Naive B cell (primary cell): ENCODE results near the gene PAX3. TPM values are rescaled to one million over a fixed set of nuclear protein-coding genes. Genes with fewer than 3 reads are reported as not detected.

Source experiments
- ATAC-seq, 2 donors: fragments of 150-1000 bp; cut with Tn5 transposase; 2 replicates each; pipeline ENCODE4 v1.10.0; 2021; ENCODE audit warnings: low read depth in 2 of 2, mild to moderate bottlenecking in 2 of 2, moderate library complexity in 2 of 2
- DNase-seq: peaks from one replicate; pipeline ENCODE4 v3.0.0; 2022
- H3K27ac Mint-ChIP-seq, 6 donors: one replicate each; pipeline ENCODE4 v1.8.0; 2020 to 2022; ENCODE audit warnings: mild to moderate bottlenecking in 6 of 6, mixed read lengths in 6 of 6, moderate library complexity in 5 of 6, inconsistent platforms in 2 of 6
- H3K27me3 Mint-ChIP-seq, 3 donors: one replicate each; pipeline ENCODE4 v1.8.0; 2021 to 2022; ENCODE audit warnings: mixed read lengths in 3 of 3, mild to moderate bottlenecking in 1 of 3
- H3K36me3 Mint-ChIP-seq, 2 donors: one replicate each; pipeline ENCODE4 v1.8.0; 2020 to 2022; ENCODE audit warnings: mixed read lengths in 2 of 2, inconsistent platforms in 1 of 2, mild to moderate bottlenecking in 1 of 2
- H3K4me1 Mint-ChIP-seq, 3 donors: one replicate each; pipeline ENCODE4 v1.8.0; 2020 to 2022; ENCODE audit warnings: mixed read lengths in 3 of 3, inconsistent platforms in 1 of 3, mild to moderate bottlenecking in 1 of 3, moderate library complexity in 1 of 3
- H3K4me3 Mint-ChIP-seq, 8 donors: one replicate each; pipeline ENCODE4 v1.8.0; 2020 to 2022; ENCODE audit warnings: mild to moderate bottlenecking in 8 of 8, mixed read lengths in 8 of 8, moderate library complexity in 8 of 8, inconsistent platforms in 2 of 8
- H3K9me3 Mint-ChIP-seq, 7 donors: one replicate each; pipeline ENCODE4 v1.8.0; 2020 to 2022; ENCODE audit warnings: mixed read lengths in 7 of 7, mild to moderate bottlenecking in 5 of 7, inconsistent platforms in 2 of 7, moderate library complexity in 1 of 7
- polyA plus RNA-seq, 6 donors: library from polyadenylated mRNA; unstranded; fragments of 300-500 nt; fragmentation: Illumina TruSeq; gene quantifications; one replicate each; pipeline ENCODE4 v1.2.3, GENCODE V29; 2021; ENCODE audit warnings: low read depth in 6 of 6

Gene PAX3
- polyA plus RNA-seq, 6 donors from 2014 or later = not detected

- Mint-ChIP-seq H3K4me1 (peaks cover 19 to 47% (median 29%) of the 10 kb centered on the region in 3 donors), H3K27ac (peak overlapping the region in 1 of 6 donors; percentile 35), H3K27me3 (peaks cover 75 to 100% (median 99%) of the 10 kb centered on the region in 3 donors), H3K4me3 (no peak overlapping the region), H3K9me3 (peaks cover 5 to 27% (median 10%) of the 10 kb centered on the region in 7 donors), H3K36me3 (peaks cover 0 to 26% of the 10 kb centered on the region in 2 donors)
- DNase-seq = no peak
- no peak for ATAC-seq
Measured at GRCh38 chr2:222299906-222300725, 1.3 kb upstream of the PAX3 start.

GRCh38 chr2:222298001-222298310 lies 842 bp downstream of the PAX3 start:
- Mint-ChIP-seq H3K9me3 (peaks cover 3 to 22% (median 9%) of the 10 kb centered on the region in 7 donors), H3K4me3 (no peak overlapping the region), H3K27me3 (peaks cover 64 to 100% (median 99%) of the 10 kb centered on the region in 3 donors), H3K36me3 (peaks cover 0 to 19% of the 10 kb centered on the region in 2 donors), H3K27ac (peak overlapping the region in 1 of 6 donors; percentile 18), H3K4me1 (peaks cover 13 to 30% (median 19%) of the 10 kb centered on the region in 3 donors)
- DNase-seq (no peak), ATAC-seq (no peak)

DNA sequence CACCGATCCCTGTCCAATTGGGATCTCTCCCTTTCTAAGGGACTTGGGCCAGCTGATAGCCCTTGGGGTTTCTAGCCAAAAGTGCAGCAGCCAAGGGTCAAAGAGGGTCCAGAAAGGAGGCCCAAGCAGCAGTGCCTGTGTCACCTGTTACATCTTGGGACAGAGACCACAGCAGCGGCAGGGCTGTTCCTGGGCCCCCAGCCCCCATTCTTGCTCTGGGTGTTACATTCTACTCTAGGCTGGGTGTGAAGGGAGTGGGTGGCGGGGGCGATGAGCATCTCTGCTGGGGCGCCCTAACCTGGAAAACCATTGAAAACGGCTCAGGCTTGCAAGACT lies 1.2 kb downstream of the PAX3 start:
- no peak for ATAC-seq
- Mint-ChIP-seq H3K36me3 (peaks cover 0 to 16% of the 10 kb centered on the region in 2 donors), H3K4me3 (peak overlapping the region in 1 of 8 donors; percentile 34), H3K27ac (no peak overlapping the region), H3K4me1 (peaks cover 13 to 26% (median 19%) of the 10 kb centered on the region in 3 donors), H3K27me3 (peaks cover 64 to 100% (median 99%) of the 10 kb centered on the region in 3 donors), H3K9me3 (peaks cover 3 to 18% (median 7%) of the 10 kb centered on the region in 7 donors)
- no peak for DNase-seq

DNA sequence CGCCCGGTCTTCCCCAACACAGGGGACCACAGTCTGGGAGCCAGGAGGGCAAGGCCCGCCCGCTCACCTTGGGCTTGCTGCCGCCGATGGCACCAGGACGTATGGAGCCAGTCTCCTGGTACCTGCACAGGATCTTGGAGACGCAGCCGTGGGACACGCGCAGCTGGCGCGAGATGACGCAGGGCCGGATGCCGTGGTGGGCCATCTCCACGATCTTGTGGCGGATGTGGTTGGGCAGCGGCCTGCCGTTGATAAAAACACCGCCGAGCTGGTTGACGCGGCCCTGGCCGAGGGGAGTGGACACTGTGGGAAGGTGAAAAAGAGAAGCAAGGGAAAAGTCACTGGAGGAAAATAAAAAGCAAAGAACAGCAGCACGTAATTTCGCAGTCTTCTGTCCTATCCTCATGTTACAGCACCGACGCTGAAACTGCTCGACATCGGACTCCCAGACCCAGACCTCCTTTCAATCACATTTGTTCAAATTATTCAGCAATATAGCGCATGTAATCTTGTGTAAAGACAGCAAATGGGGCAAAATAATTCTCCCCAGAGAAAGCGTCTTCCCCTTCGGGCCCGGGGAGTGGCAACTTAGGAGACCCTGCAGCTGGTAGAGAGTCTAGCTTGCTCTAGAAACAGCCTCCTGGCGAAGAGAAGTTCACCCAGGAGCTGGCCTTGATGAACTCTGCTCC lies 1.7 kb downstream of the PAX3 start:
- Mint-ChIP-seq H3K4me3 (peak overlapping the region in 3 of 8 donors; percentile 2 to 34 (median 16)), H3K36me3 (peaks cover 0 to 16% of the 10 kb centered on the region in 2 donors), H3K4me1 (peaks cover 13 to 21% (median 19%) of the 10 kb centered on the region in 3 donors), H3K27ac (no peak overlapping the region), H3K9me3 (peaks cover 3 to 14% (median 7%) of the 10 kb centered on the region in 7 donors), H3K27me3 (peaks cover 67 to 100% (median 99%) of the 10 kb centered on the region in 3 donors)
- no peak for DNase-seq
- no peak for ATAC-seq

GRCh38 chr2:222296311-222296741 lies 2.5 kb downstream of the PAX3 start:
- Mint-ChIP-seq H3K27ac (peak overlapping the region in 1 of 6 donors; percentile 17), H3K36me3 (peaks cover 0 to 16% of the 10 kb centered on the region in 2 donors), H3K4me3 (peak overlapping the region in 5 of 8 donors; percentile 2 to 84 (median 42)), H3K27me3 (peaks cover 68 to 100% (median 96%) of the 10 kb centered on the region in 3 donors), H3K9me3 (peaks cover 3 to 14% (median 7%) of the 10 kb centered on the region in 7 donors), H3K4me1 (peaks cover 13 to 21% (median 19%) of the 10 kb centered on the region in 3 donors)
- DNase-seq (no peak), ATAC-seq (no peak)

- Mint-ChIP-seq H3K36me3 (peaks cover 0 to 20% of the 10 kb centered on the region in 2 donors), H3K9me3 (peaks cover 3 to 15% (median 7%) of the 10 kb centered on the region in 7 donors), H3K4me1 (peaks cover 13 to 21% (median 19%) of the 10 kb centered on the region in 3 donors), H3K27me3 (peaks cover 66 to 100% (median 96%) of the 10 kb centered on the region in 3 donors), H3K4me3 (peak overlapping the region in 7 of 8 donors; percentile 9 to 84 (median 63)), H3K27ac (peak overlapping the region in 2 of 6 donors; percentile 88 to 91)
- ATAC-seq (no peak), DNase-seq (no peak)
Measured at GRCh38 chr2:222295368-222296062, 3.3 kb downstream of the PAX3 start.

DNA sequence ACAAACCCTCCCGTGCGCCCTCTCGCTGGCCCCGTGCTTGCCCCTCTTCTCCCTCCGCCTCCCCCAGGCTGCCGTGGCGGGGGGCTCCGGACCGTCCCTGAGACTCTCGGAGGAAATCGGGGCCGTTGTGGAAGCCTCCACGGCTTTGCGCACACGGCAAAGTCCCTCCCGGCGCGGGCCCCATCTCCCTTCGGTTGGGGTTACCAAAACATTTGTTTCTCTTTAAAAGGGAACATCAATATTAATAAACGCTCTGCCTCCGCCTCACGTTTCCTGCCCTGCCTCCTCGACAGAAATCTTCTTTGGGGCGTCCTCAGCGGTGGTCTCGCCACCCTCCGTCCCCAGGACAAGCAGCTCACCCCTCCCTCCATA lies 3.8 kb downstream of the PAX3 start:
- peaks cover 3 to 20% (median 7%) of the 10 kb centered on the region in 7 donors for H3K9me3 Mint-ChIP-seq
- no peak for DNase-seq
- peak overlapping the region in 3 of 6 donors; percentile 59 to 91 (median 88) for H3K27ac Mint-ChIP-seq
- H3K4me3 Mint-ChIP-seq = peak overlapping the region in 5 of 8 donors; percentile 42 to 84 (median 63)
- H3K36me3 Mint-ChIP-seq = peaks cover 0 to 25% of the 10 kb centered on the region in 2 donors
- peaks cover 13 to 21% (median 19%) of the 10 kb centered on the region in 3 donors for H3K4me1 Mint-ChIP-seq
- peaks cover 66 to 100% (median 96%) of the 10 kb centered on the region in 3 donors for H3K27me3 Mint-ChIP-seq
- ATAC-seq = no peak

GRCh38 chr2:222293660-222294630 lies 4.9 kb downstream of the PAX3 start:
- DNase-seq (no peak), ATAC-seq (no peak)
- H3K36me3 Mint-ChIP-seq = peaks cover 0 to 21% of the 10 kb centered on the region in 2 donors
- peaks cover 8 to 19% (median 17%) of the 10 kb centered on the region in 3 donors for H3K4me1 Mint-ChIP-seq
- H3K27ac Mint-ChIP-seq = peak overlapping the region in 2 of 6 donors; percentile 42 to 59
- peaks cover 0 to 23% (median 3%) of the 10 kb centered on the region in 7 donors for H3K9me3 Mint-ChIP-seq
- H3K4me3 Mint-ChIP-seq = peak overlapping the region in 1 of 8 donors; percentile 47
- H3K27me3 Mint-ChIP-seq = peaks cover 61 to 100% (median 96%) of the 10 kb centered on the region in 3 donors

- H3K9me3 Mint-ChIP-seq = peaks cover 0 to 33% (median 5%) of the 10 kb centered on the region in 7 donors
- no peak overlapping the region for H3K4me3 Mint-ChIP-seq
- peaks cover 0 to 19% of the 10 kb centered on the region in 2 donors for H3K36me3 Mint-ChIP-seq
- DNase-seq (no peak), ATAC-seq (no peak)
- no peak overlapping the region for H3K27ac Mint-ChIP-seq
- H3K27me3 Mint-ChIP-seq = peaks cover 65 to 98% (median 97%) of the 10 kb centered on the region in 3 donors
- peaks cover 8 to 19% (median 14%) of the 10 kb centered on the region in 3 donors for H3K4me1 Mint-ChIP-seq
Measured at GRCh38 chr2:222292149-222293134, 6.4 kb downstream of the PAX3 start.

GRCh38 chr2:222291485-222291841 lies 7.3 kb downstream of the PAX3 start:
- DNase-seq (no peak), ATAC-seq (no peak)
- H3K27ac Mint-ChIP-seq = peak overlapping the region in 1 of 6 donors; percentile 20
- peaks cover 0 to 37% (median 5%) of the 10 kb centered on the region in 7 donors for H3K9me3 Mint-ChIP-seq
- peaks cover 0 to 19% of the 10 kb centered on the region in 2 donors for H3K36me3 Mint-ChIP-seq
- H3K27me3 Mint-ChIP-seq = peaks cover 63 to 97% (median 95%) of the 10 kb centered on the region in 3 donors
- peaks cover 8 to 13% (median 10%) of the 10 kb centered on the region in 3 donors for H3K4me1 Mint-ChIP-seq
- H3K4me3 Mint-ChIP-seq = no peak overlapping the region
